ENCODE data around the gene SHISA9.

- TF ChIP-seq, protein P1, sequence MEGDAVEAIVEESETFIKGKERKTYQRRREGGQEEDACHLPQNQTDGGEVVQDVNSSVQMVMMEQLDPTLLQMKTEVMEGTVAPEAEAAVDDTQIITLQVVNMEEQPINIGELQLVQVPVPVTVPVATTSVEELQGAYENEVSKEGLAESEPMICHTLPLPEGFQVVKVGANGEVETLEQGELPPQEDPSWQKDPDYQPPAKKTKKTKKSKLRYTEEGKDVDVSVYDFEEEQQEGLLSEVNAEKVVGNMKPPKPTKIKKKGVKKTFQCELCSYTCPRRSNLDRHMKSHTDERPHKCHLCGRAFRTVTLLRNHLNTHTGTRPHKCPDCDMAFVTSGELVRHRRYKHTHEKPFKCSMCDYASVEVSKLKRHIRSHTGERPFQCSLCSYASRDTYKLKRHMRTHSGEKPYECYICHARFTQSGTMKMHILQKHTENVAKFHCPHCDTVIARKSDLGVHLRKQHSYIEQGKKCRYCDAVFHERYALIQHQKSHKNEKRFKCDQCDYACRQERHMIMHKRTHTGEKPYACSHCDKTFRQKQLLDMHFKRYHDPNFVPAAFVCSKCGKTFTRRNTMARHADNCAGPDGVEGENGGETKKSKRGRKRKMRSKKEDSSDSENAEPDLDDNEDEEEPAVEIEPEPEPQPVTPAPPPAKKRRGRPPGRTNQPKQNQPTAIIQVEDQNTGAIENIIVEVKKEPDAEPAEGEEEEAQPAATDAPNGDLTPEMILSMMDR (conservative IDR thresholded peaks at IDR 0.05; ENCODE audit: low read length) = no peak
- no peak for TF ChIP-seq EZH2phosphoT487 (IDR thresholded peaks at IDR 0.05; ENCODE audit: borderline replicate concordance, low read depth, low read length)
Observed at GRCh38 chr16:13038591-13038990, 137.2 kb downstream of the SHISA9 start.
